Measurements from ENCODE around the gene FBL. TPM values are rescaled to one million over a fixed set of nuclear protein-coding genes. Genes with fewer than 3 reads are reported as not detected.

The FBL gene
- total RNA-seq, 1 donor from 2014 or later: 92.6 TPM

DNA sequence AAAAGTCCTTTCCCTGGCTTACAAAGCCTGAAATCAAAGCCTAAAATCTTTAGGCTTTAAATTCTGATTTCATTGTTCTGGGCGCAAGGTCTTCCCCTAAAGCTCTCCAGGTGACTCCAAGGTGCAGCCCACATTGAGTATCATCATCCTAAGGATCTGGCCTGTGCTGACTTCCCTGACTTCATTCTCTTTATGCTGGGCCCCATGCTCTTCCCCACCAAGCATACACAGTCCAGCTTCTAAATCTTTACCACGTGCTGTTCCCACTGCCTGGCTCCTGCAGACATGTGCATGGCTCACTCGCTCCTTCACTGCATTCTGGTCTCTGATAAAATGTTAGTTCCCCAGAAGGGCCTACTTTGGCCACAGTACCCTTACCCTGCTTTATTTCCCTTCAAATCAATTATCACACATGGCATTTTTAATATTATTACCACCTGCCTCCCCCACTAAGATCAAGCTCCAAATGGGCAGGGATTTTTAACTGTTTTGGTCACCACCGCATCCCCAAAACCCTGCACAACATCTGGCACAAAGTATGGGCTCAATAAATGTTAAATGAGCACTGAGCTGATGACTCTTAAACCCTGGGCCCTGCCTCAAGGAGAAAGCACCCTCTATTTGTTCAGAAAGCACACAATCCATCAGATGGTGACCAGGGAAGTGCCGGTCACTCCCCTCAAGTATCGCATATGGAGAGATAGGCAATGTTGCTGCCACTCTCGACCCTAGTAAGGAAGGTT lies 3.3 kb downstream of the FBL start:
- no peak for DNase-seq (ENCODE audit: low spot score)

DNA sequence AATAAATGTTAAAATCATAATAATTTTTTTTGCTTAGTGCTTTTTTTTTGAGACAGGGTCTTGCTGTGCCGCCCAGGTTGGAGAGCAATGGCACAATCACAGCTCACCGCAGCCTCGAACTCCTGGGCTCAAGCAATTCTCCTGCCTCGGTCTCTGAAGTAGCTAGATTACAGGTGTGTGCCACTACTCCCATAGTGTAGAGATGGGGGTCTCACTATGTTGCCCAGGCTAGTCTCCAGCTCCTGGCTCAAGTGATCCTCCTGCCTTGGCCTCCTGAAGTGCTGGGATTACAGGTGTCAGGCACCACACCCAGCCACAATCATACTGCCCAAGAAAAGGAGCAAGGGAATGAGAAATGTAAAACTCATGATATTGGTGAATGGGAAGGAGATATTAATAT lies 5.1 kb downstream of the FBL start:
- no peak for DNase-seq (ENCODE audit: low spot score)

DNA sequence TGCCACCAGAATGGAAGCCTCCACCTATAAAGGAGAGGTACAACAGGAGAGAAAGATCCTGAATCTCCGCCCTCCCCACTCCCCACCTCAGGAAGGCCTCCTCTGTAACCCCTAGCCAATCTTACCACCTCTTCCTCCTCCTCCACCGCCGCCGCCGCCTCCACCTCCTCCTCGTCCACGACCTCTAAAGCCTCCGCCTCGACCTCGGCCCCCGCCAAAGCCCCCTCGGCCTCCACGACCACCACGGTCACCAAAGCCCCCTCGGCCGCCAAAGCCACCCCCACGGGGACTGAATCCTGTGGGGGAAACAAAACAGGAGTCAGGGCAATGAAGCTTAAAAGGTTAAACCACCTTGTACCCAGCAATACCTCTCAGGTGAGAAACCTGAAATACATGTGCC lies 5.7 kb downstream of the FBL start:
- DNase-seq (ENCODE audit: low spot score): no peak

DNA sequence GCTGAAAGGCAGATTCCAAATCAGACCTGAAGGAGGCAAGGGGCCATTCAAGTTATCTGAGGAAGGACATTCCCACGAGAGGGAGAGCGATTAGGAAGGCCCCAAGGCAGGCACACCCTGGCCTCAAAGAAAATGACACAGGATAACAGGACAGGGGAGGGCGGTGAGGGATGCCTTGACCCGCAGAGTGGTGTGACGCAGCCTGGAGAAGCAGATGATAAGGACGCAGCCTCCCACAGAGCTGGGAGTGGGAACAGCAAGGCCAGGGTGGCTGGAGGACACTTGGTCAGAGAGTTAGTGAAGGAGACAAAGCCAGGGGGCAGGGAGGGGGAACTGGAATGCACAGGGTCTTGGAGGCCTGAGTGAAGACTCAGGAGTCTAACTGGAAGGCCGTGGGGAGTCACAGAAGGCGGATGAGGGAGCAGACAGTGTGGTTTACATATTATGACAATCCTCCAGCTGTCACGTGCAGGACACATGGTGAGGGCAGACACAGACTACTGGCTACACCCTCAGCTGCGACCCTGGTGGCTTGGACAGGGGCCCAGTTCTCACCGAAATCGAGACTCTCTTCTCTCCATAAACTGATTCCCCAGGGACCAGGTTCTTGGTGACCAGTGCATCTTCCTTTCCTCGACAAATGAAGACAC lies 6.4 kb downstream of the FBL start:
- no peak for DNase-seq (ENCODE audit: low spot score)

DNA sequence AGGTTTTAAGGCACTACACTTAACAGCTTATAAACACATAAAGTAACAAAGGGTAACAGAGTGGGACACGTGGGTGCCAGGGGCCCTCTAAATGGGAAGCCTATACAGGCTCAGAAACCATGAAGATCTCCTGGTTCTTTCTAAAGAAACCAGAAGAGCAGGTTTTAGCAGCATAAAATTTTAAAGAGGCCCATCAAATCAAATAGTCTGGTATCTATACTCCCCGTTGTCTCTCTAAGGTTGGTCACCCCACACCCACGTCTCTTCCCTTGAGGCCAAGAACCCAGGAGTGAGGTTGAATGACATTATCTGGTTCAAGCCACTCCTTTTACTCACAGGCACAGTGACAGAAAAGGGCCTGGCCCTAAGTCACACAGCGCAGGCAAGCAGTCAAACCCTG lies 7.6 kb downstream of the FBL start:
- DNase-seq (ENCODE audit: low spot score): no peak

DNA sequence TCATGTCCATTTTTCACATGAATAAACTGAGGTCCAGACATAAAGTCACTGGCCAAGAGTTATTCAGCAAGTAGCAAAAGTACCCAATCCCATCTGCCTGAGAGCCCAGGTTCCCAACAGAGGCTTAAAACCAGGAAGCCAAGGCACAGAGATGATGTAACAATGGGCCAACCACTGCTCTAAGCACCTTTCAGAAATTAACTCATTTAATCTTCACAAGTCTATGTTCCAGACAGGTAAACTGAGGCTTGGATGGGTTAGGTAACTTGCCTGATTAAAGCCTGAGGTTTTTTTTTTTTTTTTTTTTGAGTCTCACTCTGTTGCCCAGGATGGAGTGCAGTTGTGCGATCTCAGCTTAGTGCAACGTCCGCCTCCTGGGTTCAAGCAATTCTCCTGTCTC lies 8.2 kb downstream of the FBL start:
- no peak for DNase-seq (ENCODE audit: low spot score)

DNA sequence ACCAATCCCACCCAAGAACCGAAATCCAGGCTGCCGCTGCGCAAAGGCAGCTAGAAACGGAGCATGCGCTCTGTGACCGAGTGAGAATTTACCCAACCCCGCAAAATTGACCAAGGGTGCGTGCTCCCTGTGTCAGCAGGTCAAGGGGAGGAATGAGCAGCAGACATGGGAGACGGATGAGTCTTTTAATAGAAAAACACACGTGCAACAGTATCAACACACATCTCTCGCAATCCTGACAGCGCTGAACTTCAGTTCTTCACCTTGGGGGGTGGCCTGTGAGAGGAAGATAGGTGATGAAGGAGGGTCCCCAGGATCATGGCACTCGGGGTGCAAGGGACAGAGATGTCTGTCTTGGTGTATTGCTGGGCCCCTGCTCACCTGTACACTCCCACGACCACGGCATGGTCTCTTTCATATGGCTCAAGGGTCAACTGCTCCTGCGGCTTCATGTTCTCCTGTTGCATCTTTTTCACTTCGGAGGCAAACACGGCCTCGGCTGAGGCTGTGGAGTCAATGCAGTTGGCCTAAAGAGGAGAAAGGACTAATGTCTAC lies 11.8 kb downstream of the FBL start:
- DNase-seq (ENCODE audit: low spot score): no peak

DNA sequence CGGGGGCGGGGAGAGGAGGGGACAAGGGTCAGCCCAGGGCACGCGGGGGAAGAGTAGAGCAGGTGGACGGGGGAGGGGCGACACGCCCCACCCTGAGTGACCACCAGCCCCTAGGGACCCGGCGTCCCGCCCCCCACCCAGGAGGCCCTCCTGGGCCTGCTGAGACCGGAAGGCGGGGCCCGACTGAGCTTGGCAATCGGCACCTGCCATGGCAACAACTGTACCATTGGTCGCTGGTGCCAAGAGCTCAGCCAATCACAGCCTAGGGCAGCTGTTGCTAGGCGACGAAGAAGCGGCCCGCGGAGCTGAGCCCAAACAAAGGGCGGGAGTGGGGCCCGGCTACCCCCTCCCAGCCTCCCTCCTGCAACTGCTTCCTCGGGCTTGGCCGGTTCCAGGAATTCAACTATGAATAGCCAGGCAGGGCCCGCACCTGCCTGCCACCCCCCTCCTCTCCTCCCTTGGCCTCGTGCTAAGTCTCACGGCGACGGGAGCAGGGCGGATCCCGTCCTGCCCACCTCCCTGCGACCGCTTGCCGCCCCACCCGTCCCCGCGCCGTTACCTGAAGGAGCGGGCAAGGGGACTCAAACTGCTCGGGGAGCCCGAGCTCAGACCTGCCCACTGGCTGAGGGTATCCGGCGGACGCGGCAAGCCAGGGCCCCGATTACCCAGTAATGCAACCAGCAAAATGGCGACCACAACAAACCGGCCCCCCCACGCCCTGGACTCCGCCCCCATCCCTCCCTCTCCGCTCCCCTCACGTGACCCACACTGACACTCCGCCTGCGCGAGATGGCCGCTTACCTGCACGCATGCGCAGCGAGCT lies 12.5 kb downstream of the FBL start, which contains the start of gene DYRK1B:
TSS of gene DYRK1B (minus strand) at position 699 of the 823 bp plus-strand sequence. CDS start 2,295 bp downstream, outside the sequence.
- DNase-seq (ENCODE audit: low spot score): peak; percentile 98

DNA sequence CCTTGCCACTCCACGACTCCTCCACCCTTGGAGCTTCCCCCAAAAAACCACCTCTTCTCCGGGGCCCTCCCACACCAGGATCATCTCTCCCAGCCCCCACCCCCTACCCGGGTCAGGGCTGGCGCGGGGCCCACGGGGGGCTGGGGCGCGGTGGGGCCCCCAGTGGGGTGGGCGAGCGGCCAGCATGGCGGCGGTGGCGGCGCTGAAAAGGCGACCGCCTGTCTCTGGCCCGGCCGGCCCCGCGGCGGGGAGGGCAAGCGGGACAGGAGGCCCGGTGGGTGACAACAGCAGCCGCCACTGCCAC lies 13.1 kb downstream of the FBL start:
- DNase-seq (ENCODE audit: low spot score): no peak

DNA sequence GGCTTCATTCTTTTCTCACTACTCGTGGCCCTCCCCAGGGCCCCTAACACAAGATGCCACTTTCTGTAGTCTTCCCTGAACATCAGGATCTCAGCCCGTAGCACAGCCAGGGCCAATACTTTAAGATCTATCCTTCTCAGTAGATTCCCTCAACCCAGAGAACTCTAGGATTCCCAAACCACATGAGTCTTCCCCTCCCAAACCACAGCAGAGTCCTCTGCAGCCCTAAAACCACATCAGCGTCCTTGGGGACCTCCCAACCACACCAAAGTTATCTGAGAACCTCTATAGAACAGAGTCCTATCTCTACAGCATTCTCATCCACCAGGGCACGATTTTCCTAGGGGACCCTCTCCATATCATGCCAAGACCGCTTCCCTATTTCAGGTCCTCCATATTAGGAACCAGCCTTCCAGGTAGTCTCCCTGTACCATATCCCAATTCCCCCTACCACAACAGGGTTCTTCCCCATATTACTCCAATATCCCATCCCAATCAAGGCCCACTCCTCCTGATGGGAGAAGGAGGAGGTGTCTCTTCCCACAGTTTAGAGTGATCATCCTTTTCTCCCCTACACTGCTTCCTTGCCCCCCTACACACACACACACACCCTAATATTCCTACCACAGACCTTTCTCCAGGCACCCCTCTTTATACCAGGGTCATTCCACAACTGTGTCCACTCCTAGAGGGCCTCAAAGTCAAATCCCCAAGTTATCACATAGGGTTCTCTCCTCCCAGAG lies 13.7 kb downstream of the FBL start:
- DNase-seq (ENCODE audit: low spot score): no peak

DNA sequence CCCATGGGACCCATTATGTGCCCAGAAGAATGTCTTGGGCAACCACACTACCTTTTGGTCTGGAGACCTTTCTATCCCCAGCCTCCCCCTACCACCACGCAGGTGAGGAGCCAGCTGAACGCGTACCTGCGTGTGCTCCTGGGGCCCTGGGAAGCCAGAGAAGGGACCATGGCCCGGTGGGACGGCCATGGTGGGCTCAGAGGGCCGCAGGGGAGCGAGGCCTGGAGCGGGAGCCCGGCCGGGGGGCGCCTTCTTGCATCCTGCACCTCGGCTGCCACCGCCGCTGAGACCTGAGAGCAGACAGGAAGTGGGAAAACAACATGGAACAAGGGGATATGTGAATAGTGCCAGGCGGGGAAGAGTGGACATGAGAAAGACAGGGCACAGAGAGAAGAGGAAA lies 14.5 kb downstream of the FBL start:
- no peak for DNase-seq (ENCODE audit: low spot score)

DNA sequence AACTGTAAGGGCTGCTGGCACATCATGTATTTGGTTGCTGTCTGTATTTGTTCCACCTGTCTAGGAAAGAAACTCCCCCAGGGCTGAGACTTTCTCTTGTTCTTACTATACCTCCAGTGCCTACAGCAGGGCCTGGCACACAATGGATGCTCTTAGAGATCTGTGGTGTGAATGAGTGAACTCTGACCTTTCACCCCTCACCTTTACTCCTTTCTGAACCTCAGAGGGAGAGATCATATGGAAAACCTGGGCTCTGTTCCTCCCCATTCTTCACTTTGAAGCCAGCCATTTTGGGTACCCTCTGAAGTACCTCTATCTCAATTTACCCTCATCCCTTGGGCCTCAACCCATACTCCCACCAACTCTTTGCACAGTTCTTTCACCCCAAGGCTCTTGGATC lies 15.3 kb downstream of the FBL start:
- no peak for DNase-seq (ENCODE audit: low spot score)

DNA sequence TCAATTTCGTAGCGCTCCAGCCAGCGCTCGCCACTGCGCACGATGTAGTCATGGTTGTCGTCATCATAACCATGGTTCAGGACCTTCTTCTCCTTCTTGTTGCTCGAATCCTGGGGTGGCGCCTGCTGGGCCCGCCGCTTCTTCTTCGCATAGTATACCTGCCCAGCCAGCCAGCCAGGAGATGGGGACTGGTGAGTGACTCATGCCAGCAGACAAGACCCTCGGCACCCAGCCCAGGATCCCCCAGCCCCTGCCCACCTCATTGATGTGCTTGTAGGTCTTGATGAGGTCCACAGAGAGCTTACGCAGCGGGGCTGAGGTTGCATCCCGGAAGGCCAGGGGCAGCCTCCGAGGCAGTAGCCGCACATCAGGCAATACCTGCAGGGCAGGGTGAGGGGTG lies 15.8 kb downstream of the FBL start:
- DNase-seq (ENCODE audit: low spot score): no peak

DNA sequence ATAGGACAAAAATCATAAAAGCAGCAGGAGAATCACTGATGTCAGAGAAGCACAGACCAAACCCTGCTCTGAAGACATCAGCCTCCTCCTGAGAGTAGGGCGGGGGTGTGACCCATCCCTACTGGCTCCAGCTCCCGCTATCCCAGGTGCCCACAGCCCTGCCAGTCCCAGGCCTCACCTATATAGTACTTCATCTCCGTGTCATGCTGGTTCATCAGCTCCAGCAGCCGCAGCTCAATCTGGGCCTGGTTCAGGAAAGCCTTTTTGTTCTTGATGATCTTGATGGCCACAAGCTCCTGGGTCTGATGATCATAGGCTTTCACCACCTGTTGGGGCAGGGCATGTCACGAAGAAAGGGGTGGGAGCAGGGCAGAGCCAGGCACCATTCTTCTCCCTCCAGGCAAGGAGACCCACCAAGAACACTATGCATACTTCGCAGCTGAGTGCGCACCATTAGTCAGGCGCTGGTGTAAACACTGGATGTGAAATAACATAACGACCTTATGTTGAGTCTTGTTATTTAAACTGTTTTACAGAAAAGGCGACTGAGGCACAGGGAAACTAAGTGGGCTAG lies 16.4 kb downstream of the FBL start:
- no peak for DNase-seq (ENCODE audit: low spot score)

DNA sequence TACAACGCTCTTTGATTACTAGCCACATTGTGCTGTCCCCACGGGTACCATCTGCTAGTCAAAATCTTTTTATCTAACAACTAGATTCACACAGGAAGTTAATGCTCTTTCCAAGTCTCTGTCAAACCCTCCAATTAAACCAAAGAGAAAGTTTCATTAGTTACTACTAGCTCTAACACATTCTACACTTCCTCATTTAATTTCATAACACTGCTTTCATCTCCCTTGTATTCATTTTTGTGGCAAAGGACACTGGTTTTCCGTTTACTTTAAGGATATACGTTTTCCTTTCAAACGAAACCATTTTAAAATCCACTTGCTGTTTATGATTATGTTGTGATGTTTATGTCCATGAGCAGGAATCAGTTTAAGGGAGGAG lies 17.5 kb downstream of the FBL start:
- DNase-seq (ENCODE audit: low spot score): no peak

DNA sequence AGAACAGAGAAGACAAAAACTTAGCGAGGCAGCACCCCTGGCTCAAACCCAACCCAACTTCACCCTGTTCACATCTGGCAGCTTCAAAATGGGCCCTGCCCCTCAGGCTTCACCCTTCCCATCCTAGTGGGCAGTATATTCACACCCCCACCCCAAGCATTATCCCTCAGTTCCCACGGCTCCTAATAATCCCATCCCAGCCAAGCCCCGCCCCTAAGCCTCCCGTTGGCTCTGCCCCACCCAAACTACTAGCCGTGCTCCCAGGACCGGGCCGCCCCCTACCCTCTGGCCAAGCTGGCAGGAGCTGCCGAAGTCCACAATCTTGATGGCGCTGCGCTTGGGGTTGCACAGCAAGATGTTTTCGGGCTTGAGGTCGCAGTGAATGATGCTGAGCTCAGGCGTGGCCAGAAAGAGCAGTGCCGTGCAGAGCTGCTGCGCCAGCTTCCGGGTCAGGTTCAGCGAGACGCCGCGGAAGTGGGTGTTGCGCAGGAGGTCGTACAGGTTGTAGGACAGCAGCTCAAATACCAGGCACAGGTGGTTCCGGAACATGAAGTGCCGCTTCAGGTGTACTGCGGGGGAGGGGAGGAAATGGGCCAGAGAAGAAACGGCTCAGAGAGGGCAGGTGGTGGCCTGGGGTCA lies 18.0 kb downstream of the FBL start:
- DNase-seq (ENCODE audit: low spot score): no peak

DNA sequence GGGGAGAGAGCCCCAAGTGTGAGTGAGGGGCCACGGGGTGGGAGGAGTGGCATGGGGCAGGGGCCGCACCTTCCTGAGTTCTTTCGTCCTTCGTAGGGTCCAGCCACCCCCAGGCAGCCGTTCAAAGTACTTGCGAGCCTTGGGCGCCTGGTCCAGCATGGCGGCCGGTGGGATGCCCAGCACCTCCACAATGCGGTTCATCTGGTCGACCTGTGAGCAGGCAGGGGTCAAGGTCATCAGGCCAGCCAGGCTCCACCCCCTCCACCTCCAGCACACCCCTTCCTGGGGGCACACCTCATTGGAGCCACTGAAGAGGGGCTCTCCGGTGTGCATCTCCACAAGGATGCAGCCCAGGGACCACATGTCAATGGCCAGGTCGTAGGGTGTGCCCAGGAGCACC lies 19.0 kb downstream of the FBL start:
- DNase-seq (ENCODE audit: low spot score): no peak

DNA sequence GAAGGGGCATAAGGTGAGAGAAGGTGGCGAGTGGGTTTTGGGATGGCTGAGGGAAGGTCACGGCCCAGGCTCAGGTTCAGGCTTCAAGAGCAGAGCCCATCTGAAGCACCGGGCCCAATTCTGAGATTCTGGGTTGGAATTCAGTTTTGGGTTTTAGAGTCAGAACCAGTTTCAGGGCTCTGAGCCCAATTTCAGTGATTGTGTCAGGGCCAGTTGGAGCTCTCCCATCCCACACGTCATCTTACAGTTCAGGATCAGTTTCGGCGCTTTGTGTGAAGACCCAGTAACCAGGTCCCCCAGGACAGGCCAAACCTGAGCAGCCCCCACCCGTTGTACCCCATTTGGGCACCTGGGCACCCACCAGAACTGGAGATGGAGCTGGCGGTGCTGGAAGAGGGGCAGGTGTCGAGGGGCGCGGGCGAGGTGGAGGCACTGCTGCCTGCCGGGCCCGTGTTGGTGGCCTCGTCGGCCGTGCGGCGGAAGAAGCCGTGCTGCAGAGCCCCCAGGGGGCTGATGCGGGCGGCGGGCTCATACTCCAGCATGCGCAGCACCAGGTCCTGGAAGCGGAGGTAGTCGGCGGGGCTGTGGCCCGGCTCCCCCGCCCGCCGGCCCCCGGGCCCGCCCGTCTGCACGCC lies 19.8 kb downstream of the FBL start:
- DNase-seq (ENCODE audit: low spot score): no peak

DNA sequence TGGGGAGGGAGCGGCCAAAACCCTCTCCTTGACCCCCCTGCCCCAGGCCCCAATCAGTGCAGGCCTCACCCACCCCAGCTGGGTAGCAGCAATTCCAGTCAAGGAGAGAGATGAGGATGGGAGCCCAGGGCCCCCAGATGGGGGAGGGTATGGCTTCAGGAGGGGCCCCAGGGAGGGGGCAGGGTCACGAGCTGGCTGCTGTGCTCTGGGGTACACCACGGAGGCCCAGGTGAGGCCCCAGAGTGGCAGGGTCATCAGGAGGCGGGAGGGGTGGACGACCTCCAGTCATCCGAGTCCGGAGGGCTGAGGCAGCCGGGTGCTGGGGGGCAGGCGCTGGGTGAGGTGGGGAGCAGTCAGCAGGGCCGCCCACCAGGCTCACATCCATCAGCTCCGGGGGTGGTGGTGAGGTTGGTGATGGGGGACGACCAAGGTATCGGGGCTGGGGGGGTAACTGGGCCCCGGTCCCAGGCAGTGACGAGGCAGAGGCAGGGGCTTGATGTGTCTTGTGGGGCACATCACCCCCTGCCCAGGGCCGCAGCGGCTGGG lies 20.6 kb downstream of the FBL start:
- DNase-seq (ENCODE audit: low spot score): no peak

DNA sequence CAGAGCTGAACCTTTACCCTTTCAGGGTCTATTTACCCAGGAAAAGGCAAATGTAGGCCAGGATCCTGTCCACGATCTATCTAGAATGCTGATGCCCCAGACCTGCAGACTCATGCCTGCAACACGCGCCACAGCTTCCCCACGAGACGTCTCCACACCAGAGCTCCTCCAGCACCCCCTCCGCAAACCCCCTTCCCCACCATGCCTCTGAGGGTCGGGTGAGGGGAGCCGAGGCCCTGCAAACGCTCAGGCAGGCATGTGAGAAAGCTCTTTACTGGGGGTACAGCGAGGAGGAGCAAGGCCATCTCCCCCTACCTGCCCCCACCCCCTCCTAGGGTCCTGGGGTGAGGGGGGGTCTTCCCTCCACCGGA lies 21.1 kb downstream of the FBL start:
- DNase-seq (ENCODE audit: low spot score): no peak
